Measurements from ENCODE around the gene MDH2. TPM values are rescaled to one million over a fixed set of nuclear protein-coding genes. Genes with fewer than 3 reads are reported as not detected.
A peak's percentile ranks its signal among the peaks of the same experiment; 100 is the strongest.
"Not testable (repeated sequence)": the region's sequence is repeated elsewhere in the genome, so short reads cannot be mapped to it uniquely, and the experiment has no call there.

Gene MDH2
- polyA plus RNA-seq, 12 donors = 141 to 244 (median 185) TPM; not detected in 1

DNA sequence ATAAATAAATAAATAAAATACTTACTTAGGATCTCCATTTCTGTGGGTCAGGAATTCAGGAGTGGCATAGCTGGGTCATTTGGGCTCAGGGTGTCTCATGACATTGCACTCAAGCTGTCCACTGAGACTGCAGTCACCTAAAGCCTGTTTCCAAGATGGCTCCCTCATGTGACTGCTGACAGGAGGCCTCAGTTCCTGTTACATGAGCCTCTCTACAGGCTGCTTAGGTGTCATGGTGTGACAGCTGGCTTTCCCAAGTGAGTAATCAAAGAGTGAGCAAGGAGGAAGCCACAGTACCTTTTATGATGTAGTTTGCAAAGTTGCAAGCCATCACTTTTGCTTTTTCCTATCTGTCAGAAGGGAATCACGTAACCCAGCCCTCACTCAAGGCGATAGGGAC lies 55.9 kb downstream of the MDH2 start:
- not testable (repeated sequence) for DNase-seq

DNA sequence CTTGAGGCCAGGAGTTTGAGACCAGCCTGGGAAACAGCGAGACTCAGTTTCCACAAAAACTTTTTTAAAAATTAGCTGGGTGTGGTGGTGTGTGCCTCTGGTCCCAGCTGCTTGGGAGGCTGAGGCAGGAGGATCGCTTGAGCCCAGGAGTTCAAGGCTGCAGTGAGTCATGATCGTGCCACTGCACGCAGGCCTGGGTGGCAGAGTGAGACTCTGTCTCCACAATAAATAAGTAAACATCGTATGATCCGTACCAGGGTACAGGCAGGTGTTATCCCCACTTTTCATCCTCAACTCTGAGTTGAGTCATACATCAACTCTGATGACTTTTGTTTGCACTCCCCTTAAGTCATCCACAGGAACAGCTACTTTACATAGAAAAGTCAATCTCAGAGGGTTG lies 58.2 kb downstream of the MDH2 start:
- DNase-seq = not testable (repeated sequence)

DNA sequence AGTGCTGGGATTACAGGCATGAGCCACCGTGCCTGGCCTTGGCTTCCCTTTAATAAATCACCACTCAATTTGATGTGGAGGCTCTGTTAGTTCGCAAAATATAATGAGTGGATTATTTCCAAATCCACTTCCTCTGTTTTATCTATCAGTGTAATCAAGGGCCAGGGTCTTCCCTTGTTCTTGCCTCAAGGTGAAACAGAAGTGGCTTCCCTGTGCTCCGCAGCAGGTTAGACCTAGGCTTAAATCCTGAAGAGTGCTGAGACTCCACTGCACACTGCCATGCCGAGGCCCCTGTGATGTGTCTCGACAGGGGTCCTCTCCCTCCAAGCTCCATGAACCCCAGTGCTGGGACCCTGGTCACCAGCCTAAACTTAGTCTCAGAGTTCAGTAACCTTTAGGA lies 59.0 kb downstream of the MDH2 start:
- no peak for DNase-seq

DNA sequence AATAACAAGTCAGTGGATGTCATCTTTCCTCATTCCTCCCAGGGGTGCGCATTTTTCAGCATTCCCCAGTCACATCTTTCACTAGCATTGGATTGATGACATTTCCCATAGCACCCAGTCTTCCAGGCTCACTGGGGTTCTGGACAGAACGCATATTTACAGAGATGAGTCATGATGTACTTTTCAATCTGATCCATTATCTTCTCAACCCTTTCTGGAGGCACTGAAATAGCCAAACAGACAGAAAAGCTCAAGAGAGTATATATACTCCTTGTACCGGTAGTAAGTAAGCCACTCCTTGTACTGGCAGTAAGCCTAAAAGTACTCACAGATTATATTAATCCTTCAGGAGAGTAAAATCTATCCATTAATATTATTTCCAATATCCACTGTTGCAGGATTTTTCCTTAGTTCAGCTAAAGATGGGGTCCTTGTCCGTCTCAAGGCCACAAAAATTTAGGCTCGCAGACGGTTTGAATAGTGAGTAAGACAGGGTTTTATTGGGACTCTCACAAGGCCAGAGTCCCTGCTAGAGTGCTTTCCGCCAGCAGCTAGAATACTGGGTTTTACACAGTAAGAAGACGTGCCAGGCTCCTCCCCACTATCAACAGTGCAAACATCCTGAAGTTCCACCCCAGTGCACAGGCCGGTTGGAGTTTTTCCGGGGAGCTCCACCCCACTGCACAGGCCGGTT lies 60.8 kb downstream of the MDH2 start:
- peak; percentile 7 for DNase-seq

DNA sequence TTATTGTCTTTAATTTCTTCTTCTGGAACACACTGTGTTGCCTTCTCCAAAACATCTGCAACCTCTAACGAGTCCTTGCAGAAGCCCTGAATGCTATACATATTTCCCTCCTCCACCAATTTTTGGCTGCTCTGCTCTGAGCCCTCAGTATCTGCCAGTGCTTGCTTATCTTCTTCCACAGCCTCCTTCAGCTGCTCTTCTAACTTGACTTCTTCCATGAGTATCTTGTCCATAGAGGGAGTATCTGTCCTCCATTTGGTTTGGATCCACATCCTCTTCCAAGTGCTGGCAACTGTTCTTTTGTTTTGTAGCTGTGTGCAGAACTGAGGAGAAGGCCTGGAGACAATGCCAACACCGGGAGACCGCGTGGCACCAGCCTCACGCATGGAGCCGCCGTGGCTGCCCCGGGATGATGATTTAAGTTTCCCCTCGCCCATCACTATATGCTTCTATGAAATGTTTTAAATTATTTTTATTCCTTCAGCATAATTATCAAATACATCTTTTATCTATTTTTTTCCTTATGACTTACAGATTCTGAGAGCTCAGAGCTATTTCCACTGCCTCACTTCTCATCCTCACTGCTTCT lies 65.2 kb downstream of the MDH2 start:
- DNase-seq = not testable (repeated sequence)

DNA sequence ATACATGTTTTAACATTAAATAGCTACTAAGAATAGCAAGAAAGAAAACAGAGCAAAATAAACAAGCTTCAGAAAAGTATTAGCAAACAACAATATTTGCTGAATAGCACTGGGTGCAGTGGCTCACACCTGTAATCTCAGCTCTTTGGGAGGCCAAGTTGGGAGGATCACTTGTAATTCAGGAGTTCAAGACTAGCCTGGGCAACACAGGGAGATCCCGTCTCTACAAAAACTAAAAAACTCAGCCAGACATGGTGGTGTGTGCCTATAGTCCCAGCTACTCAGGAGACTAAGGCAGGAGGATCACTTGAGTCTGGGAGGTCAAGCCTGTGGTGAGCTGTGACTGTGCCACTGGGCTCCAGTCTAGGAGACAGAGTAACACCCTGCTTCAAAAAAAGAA lies 66.8 kb downstream of the MDH2 start:
- not testable (repeated sequence) for DNase-seq

Other genes with a start within 250 kb of the MDH2 start
- gene CCL24, start 234.3 kb upstream of the MDH2 start, polyA plus RNA-seq (ENCODE audit: insufficient read length in 12 of 12) = under 1 TPM in 3 of 12 donors, not detected in 9; 0.28 to 0.35 (median 0.33) TPM
- gene RHBDD2, start 169.1 kb upstream of the MDH2 start, polyA plus RNA-seq (ENCODE audit: insufficient read length in 12 of 12) = 10 to 100 TPM in 11 of 12 donors, not detected in 1; 14.2 to 36.3 (median 18.6) TPM
- 10 to 100 TPM in 11 of 12 donors, not detected in 1; 23.4 to 58.4 (median 31.8) TPM for gene POR, start 133.0 kb upstream of the MDH2 start, polyA plus RNA-seq (ENCODE audit: insufficient read length in 12 of 12)
- gene TMEM120A, start 53.5 kb upstream of the MDH2 start, polyA plus RNA-seq (ENCODE audit: insufficient read length in 12 of 12) = 100 to 1,000 TPM in 1 of 12 donors, 10 to 100 TPM in 10, not detected in 1; 30.6 to 103 (median 40.4) TPM
- 10 to 100 TPM in 11 of 12 donors, not detected in 1; 16.5 to 35.7 (median 22.0) TPM for gene STYXL1, start 106 bp upstream of the MDH2 start, polyA plus RNA-seq (ENCODE audit: insufficient read length in 12 of 12)
- gene SRRM3, start 153.8 kb downstream of the MDH2 start, polyA plus RNA-seq (ENCODE audit: insufficient read length in 12 of 12) = 1 to 10 TPM in 1 of 12 donors, under 1 TPM in 9, not detected in 2; 0.23 to 1.2 (median 0.48) TPM

Measured in muscle of arm (tissue), 12 donors.